IMR-90 (cell line): Measurements from ENCODE around the gene LIN37. TPM values are rescaled to one million over a fixed set of nuclear protein-coding genes. Genes with fewer than 3 reads are reported as not detected.

ENCODE experiments used
- ATAC-seq: fragments of 200-7000 bp; cut with Tn5 transposase; 2 replicates; pipeline ENCODE4 v1.9.1; 2020; ENCODE audit warnings: low read depth, mild to moderate bottlenecking, moderate library complexity
- BruUV-seq: library from RNA; stranded (reverse); fragments of 400-500 nt; replicated peaks from 2 replicates; lab custom pipeline; 2021; lab: Mats Ljungman, UMichigan
- CTCF ChIA-PET: fragments of 300-600 bp; formaldehyde crosslinking; extraction: SDS; loops from one replicate; lab custom pipeline; 2021; ENCODE audit warnings: antibody characterized with exemption; lab: Yijun Ruan, JAX
- POLR2A ChIA-PET: fragments of 300-600 bp; sonication (Branson Sonifier 250); formaldehyde crosslinking; loops from one replicate; lab custom pipeline; 2022; ENCODE audit warnings: antibody characterized with exemption; ENCODE audit not compliant: unreplicated experiment; lab: Charles Lee
- DNase-seq: peaks from one replicate; pipeline ENCODE4 v3.0.0; 2013
- H2AFZ ChIP-seq: replicated peaks from 2 replicates; pipeline ENCODE3; 2013; ENCODE audit warnings: low read length, mild to moderate bottlenecking; ENCODE audit not compliant: poor library complexity
- H2AK5ac ChIP-seq: 2 replicates; pipeline ENCODE4 v1.6.1; 2013; ENCODE audit warnings: low read depth, low read length, inconsistent platforms
- H2AK9ac ChIP-seq: replicated peaks from 2 replicates; pipeline ENCODE3; 2013; ENCODE audit warnings: mild to moderate bottlenecking, low read depth, low read length, moderate library complexity; ENCODE audit not compliant: poor library complexity
- H2BK120ac ChIP-seq: 2 replicates; pipeline ENCODE4 v1.6.1; 2013; ENCODE audit warnings: low read depth, low read length, inconsistent platforms
- H2BK15ac ChIP-seq: 3 replicates; pipeline ENCODE4 v1.6.1; 2013; ENCODE audit warnings: low read depth, low read length, inconsistent platforms
- H2BK20ac ChIP-seq: 2 replicates; pipeline ENCODE4 v1.6.1; 2013; ENCODE audit warnings: low read depth, mild to moderate bottlenecking, inconsistent platforms, low read length, moderate library complexity
- H2BK5ac ChIP-seq: 2 replicates; pipeline ENCODE4 v1.6.1; 2013; ENCODE audit warnings: mild to moderate bottlenecking, low read depth, low read length, inconsistent platforms; ENCODE audit not compliant: poor library complexity, severe bottlenecking
- H3K14ac ChIP-seq: replicated peaks from 2 replicates; pipeline ENCODE4 v1.6.1; 2013; ENCODE audit warnings: low read depth, low read length, inconsistent platforms
- H3K18ac ChIP-seq: 2 replicates; pipeline ENCODE4 v1.6.1; 2013; ENCODE audit warnings: low read depth, low read length, control low read depth
- H3K23ac ChIP-seq: 2 replicates; pipeline ENCODE4 v1.6.1; 2013; ENCODE audit warnings: low read depth, low read length, inconsistent platforms
- H3K27ac ChIP-seq: 2 replicates; pipeline ENCODE4 v1.5.1; 2013; ENCODE audit warnings: mild to moderate bottlenecking, control low read depth, low read length; ENCODE audit not compliant: insufficient read depth
- H3K27me3 ChIP-seq: 2 replicates; pipeline ENCODE4 v1.6.1; 2013; ENCODE audit warnings: low read length; ENCODE audit not compliant: control insufficient read depth, insufficient read depth
- H3K36me3 ChIP-seq: 2 replicates; pipeline ENCODE4 v1.6.1; 2013; ENCODE audit warnings: low read length, mixed read lengths; ENCODE audit not compliant: control insufficient read depth, insufficient read depth
- H3K4ac ChIP-seq: 2 replicates; pipeline ENCODE4 v1.6.1; 2013; ENCODE audit warnings: low read depth, low read length, inconsistent platforms
- H3K4me1 ChIP-seq: 2 replicates; pipeline ENCODE4 v1.6.1; 2013; ENCODE audit warnings: low read length, mixed read lengths; ENCODE audit not compliant: control insufficient read depth, insufficient read depth
- H3K4me2 ChIP-seq: 2 replicates; pipeline ENCODE4 v1.6.1; 2013; ENCODE audit warnings: low read depth, mild to moderate bottlenecking, control low read depth, low read length, moderate library complexity
- H3K4me3 ChIP-seq: 2 replicates; pipeline ENCODE4 v1.5.1; 2013; ENCODE audit warnings: low read depth, mild to moderate bottlenecking, control low read depth, low read length, moderate library complexity; ENCODE audit not compliant: insufficient read depth
- H3K56ac ChIP-seq: 2 replicates; pipeline ENCODE4 v1.6.1; 2013; ENCODE audit warnings: low read length, inconsistent platforms; ENCODE audit not compliant: insufficient read depth; ENCODE audit errors: extremely low read depth
- H3K79me1 ChIP-seq, 2 experiments: 2 replicates each; pipeline ENCODE4 v1.6.1; 2013; ENCODE audit warnings: low read length in 2 of 2, inconsistent platforms in 1 of 2, low read depth in 1 of 2
- H3K9ac ChIP-seq: 2 replicates; pipeline ENCODE4 v1.6.1; 2013; ENCODE audit warnings: low read depth, low read length, control low read depth
- H3K9me1 ChIP-seq: 2 replicates; pipeline ENCODE4 v1.6.1; 2013; ENCODE audit warnings: low read length, inconsistent platforms; ENCODE audit not compliant: insufficient read depth
- H3K9me3 ChIP-seq: 2 replicates; pipeline ENCODE4 v1.6.1; 2013; ENCODE audit warnings: low read length; ENCODE audit not compliant: control insufficient read depth, insufficient read depth
- H4K20me1 ChIP-seq: 2 replicates; pipeline ENCODE4 v1.6.1; 2013; ENCODE audit warnings: low read length, inconsistent platforms; ENCODE audit not compliant: insufficient read depth
- H4K5ac ChIP-seq: 2 replicates; pipeline ENCODE4 v1.6.1; 2013; ENCODE audit warnings: mild to moderate bottlenecking, low read depth, low read length, control low read depth
- H4K8ac ChIP-seq, 2 experiments: 2 replicates each; pipeline ENCODE4 v1.6.1; 2013; ENCODE audit warnings: low read depth in 2 of 2, low read length in 2 of 2, control low read depth in 1 of 2, inconsistent platforms in 1 of 2
- H4K91ac ChIP-seq: 2 replicates; pipeline ENCODE4 v1.6.1; 2013; ENCODE audit warnings: low read depth, low read length, inconsistent platforms; ENCODE audit not compliant: insufficient read depth
- BHLHE40 ChIP-seq: fragments of 150-350 bp; IDR thresholded peaks from 2 replicates; pipeline ENCODE4 v1.6.1; 2016; ENCODE audit warnings: mild to moderate bottlenecking, low read depth, low read length
- CEBPB ChIP-seq: IDR thresholded peaks from 2 replicates; pipeline ENCODE4 v1.6.1; 2012; ENCODE audit warnings: low read depth, low read length, improper control_type of control experiment
- CHD1 ChIP-seq: IDR thresholded peaks from 2 replicates; pipeline ENCODE4 v1.6.1; 2012; ENCODE audit warnings: low read depth, low read length, improper control_type of control experiment
- CTCF ChIP-seq: conservative IDR thresholded peaks from 2 replicates; pipeline ENCODE4 v1.5.1; 2012; ENCODE audit warnings: mild to moderate bottlenecking, low read depth, low read length, improper control_type of control experiment
- ELK1 ChIP-seq: fragments of 150-350 bp; IDR thresholded peaks from 2 replicates; pipeline ENCODE4 v1.6.1; 2016; ENCODE audit warnings: low read depth, mild to moderate bottlenecking, low read length, moderate library complexity, borderline replicate concordance
- FOS ChIP-seq: fragments of 150-350 bp; IDR thresholded peaks from 2 replicates; pipeline ENCODE4 v1.6.1; 2016; ENCODE audit warnings: low read depth, low read length
- MAFK ChIP-seq: IDR thresholded peaks from 2 replicates; pipeline ENCODE4 v1.6.1; 2012; ENCODE audit warnings: low read depth, low read length, improper control_type of control experiment
- MAZ ChIP-seq: IDR thresholded peaks from 2 replicates; pipeline ENCODE4 v1.6.1; 2012; ENCODE audit warnings: low read depth, mild to moderate bottlenecking, low read length, improper control_type of control experiment, moderate library complexity, borderline replicate concordance
- MXI1 ChIP-seq: IDR thresholded peaks from 2 replicates; pipeline ENCODE4 v1.6.1; 2012; ENCODE audit warnings: low read depth, mild to moderate bottlenecking, low read length, moderate library complexity, borderline replicate concordance
- NFE2L2 ChIP-seq: fragments of 150-350 bp; IDR thresholded peaks from 2 replicates; pipeline ENCODE4 v1.6.1; 2016; ENCODE audit warnings: low read depth, mild to moderate bottlenecking, low read length
- POLR2A ChIP-seq: IDR thresholded peaks from 2 replicates; pipeline ENCODE4 v1.6.1; 2012; ENCODE audit warnings: mild to moderate bottlenecking, low read depth, low read length
- RAD21 ChIP-seq: IDR thresholded peaks from 2 replicates; pipeline ENCODE4 v1.6.1; 2012; ENCODE audit warnings: low read length, improper control_type of control experiment
- RCOR1 ChIP-seq: IDR thresholded peaks from 2 replicates; pipeline ENCODE4 v1.6.1; 2012; ENCODE audit warnings: mild to moderate bottlenecking, low read length, improper control_type of control experiment; ENCODE audit not compliant: insufficient replicate concordance
- RFX5 ChIP-seq: IDR thresholded peaks from 2 replicates; pipeline ENCODE4 v1.8.0; 2012; ENCODE audit warnings: low read depth, mild to moderate bottlenecking, low read length, moderate library complexity
- SMC3 ChIP-seq: fragments of 150-350 bp; IDR thresholded peaks from 2 replicates; pipeline ENCODE4 v1.6.1; 2016; ENCODE audit warnings: low read depth, mild to moderate bottlenecking, antibody characterized with exemption, low read length, moderate library complexity
- WGBS, 2 experiments: methylation state at CpG; one replicate each; pipeline versions ENCODE4 v1.1.5 to v1.1.7; 2013; ENCODE audit warnings: missing lambda C conversion rate in 2 of 2; ENCODE audit not compliant: insufficient read length in 1 of 2; ENCODE audit errors: extremely low coverage in 2 of 2; 5-methylcytosine and 5-hydroxymethylcytosine counted together
- dilution Hi-C: fragments of 300-500 bp; cut with HindIII; formaldehyde crosslinking; loops from one replicate; pipeline ENCODE4 v1.14.3; 2018; ENCODE audit warnings: low sequenced_read_pairs; ENCODE audit not compliant: unreplicated experiment
- in situ Hi-C: fragments of 300-500 bp; cut with MboI; formaldehyde crosslinking; loops from 3 replicates; pipeline ENCODE4 v1.14.3; 2019; ENCODE audit warnings: low sequenced_read_pairs, inconsistent platforms, mixed read lengths
- intact Hi-C: fragments of 100-400 bp; cut with micrococcal nuclease; formaldehyde crosslinking; loops from 2 replicates; pipeline ENCODE4 v1.10.0; 2022
- polyA plus RNA-seq, 3 experiments: library from polyadenylated mRNA; depleted of rRNA; stranded (reverse); fragments of >200 nt; gene quantifications; 2 replicates each; pipeline ENCODE4 v1.2.3, GENCODE V29; 2012; ENCODE audit warnings: low replicate concordance in 1 of 3
- total RNA-seq: library from RNA; depleted of rRNA; stranded (reverse); fragments of >200 nt; gene quantifications from 2 replicates; pipeline ENCODE4 v1.2.3, GENCODE V29; 2012
- TF ChIP-seq, protein P1 (sequence below): fragments of 150-350 bp; IDR thresholded peaks from 2 replicates; pipeline ENCODE4 v1.6.1; 2017; ENCODE audit warnings: mild to moderate bottlenecking, antibody characterized with exemption, low read length, low read depth

LIN37 gene
- total and polyA plus RNA-seq, 2 of the 4 experiments (the other 2 are of a cell fraction): 12.7 to 23.1 TPM

GRCh38 chr19:35780058-35780457, 31.7 kb downstream of the LIN37 start:
- Histone ChIP-seq H3K14ac (no peak overlapping the region), H4K20me1 (no peaks in the 10 kb centered on the region), H3K36me3 (peaks cover 16% of the 10 kb centered on the region), H2BK20ac (no peak overlapping the region), H3K56ac (no peak overlapping the region), H2BK15ac (no peak overlapping the region), H3K27ac (no peak overlapping the region), H3K9ac (no peak overlapping the region), H2BK120ac (no peak overlapping the region), H3K9me3 (no peaks in the 10 kb centered on the region), H2AFZ (no peak overlapping the region), H3K4ac (no peak overlapping the region), H3K27me3 (no peaks in the 10 kb centered on the region), H2AK5ac (no peak overlapping the region), H2BK5ac (no peak overlapping the region), H4K8ac (no peak overlapping the region), H3K4me3 (no peak overlapping the region), H3K9me1 (peaks cover 6% of the 10 kb centered on the region; the same call in 1 of the 2 replicates), H3K18ac (no peak overlapping the region), H2AK9ac (no peak overlapping the region), H3K4me2 (no peak overlapping the region), H3K4me1 (peaks cover 6% of the 10 kb centered on the region), H4K91ac (no peak overlapping the region), H3K23ac (no peak overlapping the region), H3K79me1 (peaks cover 7 to 18% of the 10 kb centered on the region in 2 experiments), H4K5ac (no peak overlapping the region)
- no TSS peak for BruUV-seq
- dilution Hi-C loops (no loop called here), intact Hi-C loops (no loop called here), in situ Hi-C loops (no loop called here)
- ChIA-PET POLR2A (no interaction called here), CTCF (no interaction called here)
- WGBS, 2 experiments: 100% methylated on average over 4 of the region's 16 CpGs; no CpG with 5 or more reads in 1 of the 2 experiments
- ATAC-seq: no peak
- DNase-seq: no peak
- TF ChIP-seq SMC3 (no peak), FOS (no peak), BHLHE40 (no peak), RAD21 (no peak), CTCF (no peak), MXI1 (no peak), RFX5 (no peak), CEBPB (no peak), ELK1 (no peak), MAFK (no peak), POLR2A (no peak), NFE2L2 (no peak), RCOR1 (no peak), MAZ (no peak), CHD1 (no peak)
- TF ChIP-seq, protein P1, sequence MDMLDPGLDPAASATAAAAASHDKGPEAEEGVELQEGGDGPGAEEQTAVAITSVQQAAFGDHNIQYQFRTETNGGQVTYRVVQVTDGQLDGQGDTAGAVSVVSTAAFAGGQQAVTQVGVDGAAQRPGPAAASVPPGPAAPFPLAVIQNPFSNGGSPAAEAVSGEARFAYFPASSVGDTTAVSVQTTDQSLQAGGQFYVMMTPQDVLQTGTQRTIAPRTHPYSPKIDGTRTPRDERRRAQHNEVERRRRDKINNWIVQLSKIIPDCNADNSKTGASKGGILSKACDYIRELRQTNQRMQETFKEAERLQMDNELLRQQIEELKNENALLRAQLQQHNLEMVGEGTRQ: no peak
